HG03025 (cell line): ENCODE data around the gene MFGE8.
"Not testable (repeated sequence)": the region's sequence is repeated elsewhere in the genome, so short reads cannot be mapped to it uniquely, and the experiment has no call there.

ENCODE experiments used
- ATAC-seq: cut with Tn5 transposase; IDR thresholded peaks from one replicate; pipeline ENCODE4 v1.9.1; 2021; ENCODE audit warnings: mild to moderate bottlenecking, moderate library complexity; ENCODE audit not compliant: unreplicated experiment, low FRiP score

MFGE8 gene

GRCh38 chr15:88913017-88913849 is at the start of gene MFGE8:
TSS of gene MFGE8 (minus strand) at chr15:88913379. CDS start at chr15:88913319, 60 bp downstream.
- ATAC-seq: peak; percentile 60

- no peak for ATAC-seq
These were observed 46.3 kb upstream of the MFGE8 start for GRCh38 chr15:88959445-88959844.

- no peak for ATAC-seq
These were observed 43.7 kb upstream of the MFGE8 start for GRCh38 chr15:88956906-88957305.

GRCh38 chr15:88956263-88956662 is 43.1 kb upstream of the MFGE8 start:
- no peak for ATAC-seq

- no peak for ATAC-seq
These were observed 41.5 kb upstream of the MFGE8 start for GRCh38 chr15:88954431-88955277.

- ATAC-seq: no peak
These were observed 37.5 kb upstream of the MFGE8 start for GRCh38 chr15:88950600-88951160.

GRCh38 chr15:88949734-88950400 is 36.7 kb upstream of the MFGE8 start:
- ATAC-seq: peak; percentile 72

- ATAC-seq: no peak
These were observed 27.0 kb upstream of the MFGE8 start for GRCh38 chr15:88940110-88940675.

- no peak for ATAC-seq
These were observed 26.3 kb upstream of the MFGE8 start for GRCh38 chr15:88939486-88939806.

GRCh38 chr15:88938802-88939485 is 25.8 kb upstream of the MFGE8 start:
- no peak for ATAC-seq

- ATAC-seq: not testable (repeated sequence)
These were observed 21.3 kb upstream of the MFGE8 start for GRCh38 chr15:88934449-88934848.

- no peak for ATAC-seq
These were observed 19.7 kb upstream of the MFGE8 start for GRCh38 chr15:88932875-88933330.

GRCh38 chr15:88932271-88932874 is 19.2 kb upstream of the MFGE8 start:
- ATAC-seq: no peak

GRCh38 chr15:88930579-88930978 is 17.4 kb upstream of the MFGE8 start:
- ATAC-seq: no peak

GRCh38 chr15:88929358-88930098 is 16.3 kb upstream of the MFGE8 start:
- ATAC-seq: not testable (repeated sequence)

GRCh38 chr15:88928192-88928591 is 15.0 kb upstream of the MFGE8 start:
- not testable (repeated sequence) for ATAC-seq

- ATAC-seq: not testable (repeated sequence)
These were observed 12.5 kb upstream of the MFGE8 start for GRCh38 chr15:88925648-88926047.

- peak; percentile 71 for ATAC-seq
These were observed 7.8 kb upstream of the MFGE8 start for GRCh38 chr15:88920892-88921435.
